Fibroblast of the aortic adventitia (primary cell): Measurements from ENCODE around the gene IMMP2L. TPM values are rescaled to one million over a fixed set of nuclear protein-coding genes. Genes with fewer than 3 reads are reported as not detected.

Experiments used
- DNase-seq: peaks from one replicate; pipeline ENCODE4 v3.0.0-alpha.2; 2010; ENCODE audit warnings: low read depth
- H3K4me3 ChIP-seq: 2 replicates; pipeline ENCODE4 v1.5.1; 2011; ENCODE audit warnings: low read depth, mild to moderate bottlenecking, control low read depth, low read length, moderate library complexity
- CTCF ChIP-seq: IDR thresholded peaks from 2 replicates; pipeline ENCODE4 v1.5.1; 2011; ENCODE audit warnings: mild to moderate bottlenecking, low read length, control low read depth, inconsistent platforms; ENCODE audit not compliant: insufficient read depth
- total RNA-seq: library from RNA; depleted of rRNA; stranded (reverse); fragments of >200 nt; gene quantifications from 2 replicates; pipeline ENCODE4 v1.2.3, GENCODE V29; 2012; ENCODE audit warnings: low replicate concordance

Gene IMMP2L
- total RNA-seq, 1 donor = 9.9 TPM

GRCh38 chr7:110808361-110808760 lies 753.9 kb downstream of the IMMP2L start:
- TF ChIP-seq CTCF = no peak
- no peak overlapping the region for H3K4me3 ChIP-seq
- DNase-seq = no peak

GRCh38 chr7:110804501-110804900 lies 757.8 kb downstream of the IMMP2L start:
- no peak overlapping the region for H3K4me3 ChIP-seq
- no peak for TF ChIP-seq CTCF
- DNase-seq = no peak

- no peak overlapping the region for H3K4me3 ChIP-seq
- no peak for TF ChIP-seq CTCF
- no peak for DNase-seq
Measured at GRCh38 chr7:110803602-110804143, 758.6 kb downstream of the IMMP2L start.

GRCh38 chr7:110801502-110801901 lies 760.8 kb downstream of the IMMP2L start:
- TF ChIP-seq CTCF = no peak
- H3K4me3 ChIP-seq = no peak overlapping the region
- DNase-seq = no peak

- DNase-seq = no peak
- TF ChIP-seq CTCF = no peak
- H3K4me3 ChIP-seq = no peak overlapping the region
Measured at GRCh38 chr7:110800984-110801383, 761.3 kb downstream of the IMMP2L start.

- H3K4me3 ChIP-seq = no peak overlapping the region
- no peak for TF ChIP-seq CTCF
- DNase-seq = no peak
Measured at GRCh38 chr7:110797656-110798055, 764.6 kb downstream of the IMMP2L start.

- no peak overlapping the region for H3K4me3 ChIP-seq
- no peak for DNase-seq
- no peak for TF ChIP-seq CTCF
Measured at GRCh38 chr7:110790992-110791391, 771.3 kb downstream of the IMMP2L start.
